ENCODE data around the gene FNIP2.

DNA sequence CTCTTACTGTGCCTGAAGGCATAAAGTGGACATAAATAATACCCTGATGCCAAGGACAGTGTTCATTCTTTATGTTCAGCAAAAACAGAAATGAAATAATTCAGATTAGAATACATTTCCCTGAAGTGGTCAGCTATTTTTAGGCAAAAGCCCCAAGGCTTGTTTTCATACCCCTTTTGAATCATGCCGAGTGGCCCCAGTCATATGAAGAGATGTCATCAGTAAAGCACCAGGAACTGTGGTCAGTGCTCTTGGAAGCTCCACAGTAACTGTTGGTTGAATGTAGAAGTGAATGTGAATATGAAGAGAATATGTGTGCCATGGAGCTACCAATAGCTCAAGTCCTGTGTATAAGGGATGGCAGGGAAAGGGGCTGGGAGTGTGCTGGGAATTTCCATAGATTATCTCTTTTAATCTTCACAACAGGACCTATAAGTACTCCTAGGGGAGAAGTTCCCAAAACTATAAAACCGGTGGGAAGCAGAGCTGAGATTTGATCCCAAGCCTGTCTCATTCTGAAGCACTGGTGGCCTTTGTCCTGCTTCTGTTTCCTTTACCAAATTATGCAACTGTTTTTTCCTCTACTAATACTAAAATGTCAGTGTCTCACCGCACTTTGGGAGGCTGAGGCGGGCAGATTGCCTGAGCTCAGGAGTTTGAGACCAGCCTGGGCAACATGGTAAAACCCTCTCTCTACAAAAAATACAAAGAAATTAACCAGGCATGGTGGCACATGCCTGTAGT, 52.6 kb downstream of the FNIP2 start:
- no peak for TF ChIP-seq CTCF (conservative IDR thresholded peaks at IDR 0.05; ENCODE audit: low read depth, low read length)
- no peak for TF ChIP-seq EZH2 (IDR thresholded peaks at IDR 0.05; ENCODE audit: borderline replicate concordance, low read depth, low read length, poor library complexity, severe bottlenecking)

Measured in A673 (cell line).